ENCODE data around the gene CACNG1. TPM values are rescaled to one million over a fixed set of nuclear protein-coding genes. Genes with fewer than 3 reads are reported as not detected.

CACNG1 gene
- total and polyA plus RNA-seq, 4 donors, result not detected

- no peak for TF ChIP-seq RXRA (IDR thresholded peaks at IDR 0.05)
- TF ChIP-seq CTCF (IDR thresholded peaks at IDR 0.05; ENCODE audit: low read depth, low read length, missing input control), result no peak
Measured at GRCh38 chr17:67011527-67012175, 32.7 kb upstream of the CACNG1 start (continued).

- Histone ChIP-seq H3K27ac (ENCODE audit: low read depth in 1 of 2, low read length in 2 of 2) (no peak overlapping the region), H3K9ac (ENCODE audit: low read depth in 1 of 2, low read length in 2 of 2) (no peak overlapping the region), H3K36me3 (ENCODE audit: control insufficient read depth in 4 of 4, insufficient read depth in 3 of 4, low read depth in 1 of 4, low read length in 3 of 4) (no peaks in the 10 kb centered on the region), H3K27me3 (ENCODE audit: control insufficient read depth in 4 of 4, insufficient read depth in 4 of 4, low read length in 3 of 4) (no peaks in the 10 kb centered on the region), H3K9me3 (ENCODE audit: control insufficient read depth in 4 of 4, low read length in 3 of 4) (no peaks in the 10 kb centered on the region), H3K4me1 (ENCODE audit: control insufficient read depth in 4 of 4, insufficient read depth in 4 of 4, low read length in 3 of 4) (no peaks in the 10 kb centered on the region), H3K4me3 (ENCODE audit: low read depth in 1 of 3, low read length in 3 of 3) (no peak overlapping the region)
- TF ChIP-seq FOXA1 (IDR thresholded peaks at IDR 0.05), result no peak
- no peak for TF ChIP-seq NR2F2 (IDR thresholded peaks at IDR 0.05)
- no peak for TF ChIP-seq TAF1 (conservative IDR thresholded peaks at IDR 0.05)
- no peak for TF ChIP-seq RXRA (IDR thresholded peaks at IDR 0.05)
- no peak for TF ChIP-seq REST (IDR thresholded peaks at IDR 0.05)
- TF ChIP-seq ZBTB33 (IDR thresholded peaks at IDR 0.05), result no peak
- TF ChIP-seq FOXA2 (IDR thresholded peaks at IDR 0.05), result no peak
- TF ChIP-seq SP1 (IDR thresholded peaks at IDR 0.05), result no peak
- DNase-seq (ENCODE audit: low spot score), result no peak
- WGBS, result 92% methylated on average over 8 of the region's 8 CpGs
Measured at GRCh38 chr17:67013891-67014290, 30.5 kb upstream of the CACNG1 start.

DNA sequence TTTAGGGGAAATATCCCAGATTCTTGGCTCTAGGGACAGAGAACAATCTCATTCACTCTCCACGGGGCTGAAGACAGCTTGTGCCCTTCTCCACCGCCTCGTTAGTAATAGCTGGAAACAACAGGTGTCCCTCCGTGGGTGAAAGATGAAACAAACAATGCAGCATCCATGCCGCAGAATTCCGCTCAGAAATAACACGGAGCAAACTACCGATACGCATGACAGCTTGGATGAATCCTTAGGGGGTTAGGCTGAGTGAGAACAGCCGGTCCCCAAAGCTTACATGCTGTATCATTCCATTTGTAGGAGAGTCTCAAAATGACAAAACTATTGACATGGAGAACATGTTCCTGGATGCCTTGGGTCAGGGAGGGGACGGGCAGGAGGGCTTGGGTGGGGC lies 29.4 kb upstream of the CACNG1 start:
- DNase-seq (ENCODE audit: low spot score), result no peak
- no peak overlapping the region for H3K9ac ChIP-seq (ENCODE audit: low read depth in 1 of 2, low read length in 2 of 2)
- TF ChIP-seq SP1 (IDR thresholded peaks at IDR 0.05) (no peak), JUND (IDR thresholded peaks at IDR 0.05) (no peak), HNF4G (IDR thresholded peaks at IDR 0.05) (no peak), ZBTB33 (IDR thresholded peaks at IDR 0.05) (no peak), TAF1 (conservative IDR thresholded peaks at IDR 0.05) (no peak), HNF4A (conservative IDR thresholded peaks at IDR 0.05) (no peak), EGR1 (IDR thresholded peaks at IDR 0.05; ENCODE audit: low read depth in 2 of 2) (no peak), CTCF (IDR thresholded peaks at IDR 0.05; ENCODE audit: low read depth, low read length, missing input control) (no peak), FOXA2 (IDR thresholded peaks at IDR 0.05) (no peak), MAX (IDR thresholded peaks at IDR 0.05) (no peak), NR2F2 (IDR thresholded peaks at IDR 0.05) (no peak), FOXA1 (IDR thresholded peaks at IDR 0.05) (no peak), RXRA (IDR thresholded peaks at IDR 0.05) (no peak), GABPA (IDR thresholded peaks at IDR 0.05 in 1 of 2, conservative IDR thresholded peaks at IDR 0.05 in 1 of 2) (no peak), YY1 (IDR thresholded peaks at IDR 0.05) (no peak)
- TF ChIP-seq, protein P1, sequence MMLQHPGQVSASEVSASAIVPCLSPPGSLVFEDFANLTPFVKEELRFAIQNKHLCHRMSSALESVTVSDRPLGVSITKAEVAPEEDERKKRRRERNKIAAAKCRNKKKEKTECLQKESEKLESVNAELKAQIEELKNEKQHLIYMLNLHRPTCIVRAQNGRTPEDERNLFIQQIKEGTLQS (IDR thresholded peaks at IDR 0.05), result no peak

More for the DNA sequence above, 29.4 kb upstream of the CACNG1 start:
- no peaks in the 10 kb centered on the region for H3K4me1 ChIP-seq (ENCODE audit: control insufficient read depth in 4 of 4, insufficient read depth in 4 of 4, low read length in 3 of 4)
- no peaks in the 10 kb centered on the region for H3K9me3 ChIP-seq (ENCODE audit: control insufficient read depth in 4 of 4, low read length in 3 of 4)
- 91% methylated on average over 11 of the region's 11 CpGs for WGBS
- H3K27ac ChIP-seq (ENCODE audit: low read depth in 1 of 2, low read length in 2 of 2), result no peak overlapping the region
- H3K36me3 ChIP-seq (ENCODE audit: control insufficient read depth in 4 of 4, insufficient read depth in 3 of 4, low read depth in 1 of 4, low read length in 3 of 4), result no peaks in the 10 kb centered on the region
- H3K27me3 ChIP-seq (ENCODE audit: control insufficient read depth in 4 of 4, insufficient read depth in 4 of 4, low read length in 3 of 4), result no peaks in the 10 kb centered on the region
- no peak overlapping the region for H3K4me3 ChIP-seq (ENCODE audit: low read depth in 1 of 3, low read length in 3 of 3)

All from liver (tissue), 9 donors.